HG03565 (cell line): ENCODE measurements around the gene MAP4K2.

Experiments used
- ATAC-seq: cut with Tn5 transposase; IDR thresholded peaks from one replicate; pipeline ENCODE4 v1.9.1; 2021; ENCODE audit warnings: mild to moderate bottlenecking, moderate library complexity; ENCODE audit not compliant: unreplicated experiment

MAP4K2 gene

GRCh38 chr11:64743591-64744543, 59.1 kb downstream of the MAP4K2 start, which contains the start of gene RASGRP2:
Gene RASGRP2 (minus strand): TSS chr11:64744142. CDS start chr11:64742866, 1,276 bp downstream.
- ATAC-seq = no peak

- ATAC-seq = no peak
Observed at GRCh38 chr11:64742889-64743590, 60.0 kb downstream of the MAP4K2 start.

GRCh38 chr11:64742087-64742888, 60.7 kb downstream of the MAP4K2 start:
- no peak for ATAC-seq

GRCh38 chr11:64741375-64742086, 61.5 kb downstream of the MAP4K2 start:
- no peak for ATAC-seq

GRCh38 chr11:64739871-64740270, 63.1 kb downstream of the MAP4K2 start:
- no peak for ATAC-seq

- ATAC-seq = no peak
Observed at GRCh38 chr11:64736654-64737053, 66.4 kb downstream of the MAP4K2 start.

GRCh38 chr11:64735725-64736259, 67.2 kb downstream of the MAP4K2 start:
- no peak for ATAC-seq
